Right ventricle myocardium inferior (tissue), 1 donor: ENCODE measurements around the gene CPPED1. TPM values are rescaled to one million over a fixed set of nuclear protein-coding genes. Genes with fewer than 3 reads are reported as not detected.

Experiments
- ATAC-seq: fragments of 200-7000 bp; cut with Tn5 transposase; one replicate; pipeline ENCODE4 v1.9.1; 2020; ENCODE audit warnings: mild to moderate bottlenecking, moderate library complexity
- DNase-seq: peaks from one replicate; pipeline ENCODE4 v3.0.0; 2021; ENCODE audit errors: missing footprints
- intact Hi-C: fragments of 100-400 bp; cut with DNase I; formaldehyde crosslinking; loops from one replicate; pipeline ENCODE4 v1.11.0; 2022
- total RNA-seq: library from RNA; stranded (reverse); fragmentation: NEBNext Ultra II Directional; extraction: Animal tissue kit (Norgen Biotek cat#: 25700); gene quantifications from one replicate; pipeline ENCODE4 v1.2.1, GENCODE V29; 2021
- donor health status: DM: no; HTN: yes; CAD: no; lungs with severe emphysema.

The CPPED1 gene
- total RNA-seq, 1 donor from 2014 or later: 14.3 TPM

DNA sequence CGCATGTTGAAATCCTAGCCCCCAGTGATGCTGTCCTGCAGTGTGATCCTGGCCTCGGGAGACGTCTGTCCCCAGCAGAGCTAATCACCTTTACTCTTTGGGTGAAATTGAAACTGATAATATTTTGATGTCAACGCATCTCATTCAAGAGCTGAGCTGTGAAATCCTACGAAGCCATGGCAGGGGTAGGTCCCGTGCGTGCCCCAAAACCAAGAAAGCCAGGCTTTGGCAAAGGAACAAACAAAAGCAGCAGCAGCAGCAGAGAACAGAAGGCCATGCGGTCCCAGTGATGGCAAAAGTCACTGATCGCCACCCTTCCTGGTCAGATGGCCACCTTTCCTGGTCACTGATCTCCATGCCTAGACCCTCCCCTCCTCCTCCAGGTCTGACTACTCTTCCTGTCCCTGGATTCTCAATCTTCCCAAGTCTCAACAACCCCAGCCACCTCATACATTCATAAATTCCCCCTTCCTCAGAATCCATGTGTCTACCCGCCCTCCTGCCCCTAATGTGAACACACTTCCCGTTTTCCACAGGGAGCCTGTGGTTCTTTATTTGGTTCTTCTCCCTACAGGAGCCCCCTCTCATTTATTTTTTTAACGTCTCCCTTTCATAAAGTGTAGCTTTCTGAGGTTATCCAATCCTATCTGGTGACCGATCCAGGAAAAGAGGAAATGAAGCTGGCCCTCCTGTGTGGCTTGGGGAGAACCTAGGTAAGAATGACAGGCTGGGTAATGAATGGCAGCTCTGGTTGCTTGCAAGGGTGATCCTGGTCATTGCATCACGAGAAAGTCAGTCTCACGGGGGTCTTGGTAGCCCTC lies 50.3 kb downstream of the CPPED1 start:
- intact Hi-C loops: no loop called here
- ATAC-seq: no peak
- no peak for DNase-seq

DNA sequence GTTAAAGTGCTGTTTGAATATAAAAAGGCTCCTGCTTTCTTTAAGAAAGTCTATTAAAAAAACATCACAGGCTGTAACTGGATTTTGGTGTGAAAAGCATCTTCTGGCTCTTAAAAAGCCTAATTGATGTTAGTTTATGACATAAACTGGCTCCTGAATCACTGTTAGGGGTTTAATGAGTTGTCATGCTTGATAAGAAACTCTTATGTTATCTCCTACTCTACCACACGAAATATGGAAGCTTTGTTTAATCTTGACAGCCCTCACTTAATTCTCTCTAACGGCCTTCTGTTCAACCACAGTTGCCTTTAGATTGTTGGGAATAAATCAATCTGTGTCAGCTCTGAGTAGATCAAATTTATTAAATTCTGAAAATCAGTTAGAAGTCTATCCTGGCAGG lies 51.5 kb downstream of the CPPED1 start:
- intact Hi-C loops: no loop called here
- ATAC-seq (no peak), DNase-seq (no peak)

DNA sequence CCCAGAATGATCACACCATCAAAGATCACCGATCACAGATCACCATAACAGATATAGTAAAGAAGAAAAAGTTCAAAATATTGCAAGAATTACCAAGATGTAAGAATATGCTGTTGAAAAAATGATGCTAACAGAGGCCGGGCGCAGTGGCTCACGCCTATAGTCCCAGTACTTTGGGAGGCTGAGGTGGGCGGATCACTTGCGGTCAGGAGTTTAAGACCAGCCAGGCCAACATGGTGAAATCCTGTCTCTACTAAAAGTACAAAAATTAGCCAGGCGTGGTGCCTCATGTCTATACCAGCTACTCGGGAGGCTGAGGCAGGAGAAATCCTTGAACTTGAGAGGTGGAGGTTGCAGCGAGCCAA lies 53.2 kb downstream of the CPPED1 start:
- ATAC-seq (no peak), DNase-seq (no peak)
- intact Hi-C loops: no loop called here

DNA sequence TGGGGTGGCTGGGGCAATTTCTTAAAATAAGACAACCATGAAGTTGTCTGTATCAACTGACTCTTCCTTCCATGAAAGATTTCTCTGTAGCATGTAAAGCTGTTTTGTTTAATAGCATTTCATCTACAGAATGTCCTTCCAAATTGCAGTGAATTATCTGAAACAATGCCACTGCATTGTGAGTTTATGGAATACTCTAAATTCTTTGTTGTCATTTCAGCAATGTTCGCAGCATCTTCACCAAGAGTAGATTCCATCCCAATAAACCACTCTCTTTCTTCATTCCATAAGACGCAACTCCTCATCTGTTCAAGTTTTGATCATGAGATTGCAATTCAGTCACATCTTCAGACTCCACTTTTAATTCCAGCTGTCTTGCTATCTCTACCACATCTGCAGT lies 54.6 kb downstream of the CPPED1 start:
- intact Hi-C loops: no loop called here
- ATAC-seq (no peak), DNase-seq (no peak)

GRCh38 chr16:12747827-12748226 lies 55.9 kb downstream of the CPPED1 start:
- ATAC-seq (no peak), DNase-seq (no peak)
- intact Hi-C loops: no loop called here

DNA sequence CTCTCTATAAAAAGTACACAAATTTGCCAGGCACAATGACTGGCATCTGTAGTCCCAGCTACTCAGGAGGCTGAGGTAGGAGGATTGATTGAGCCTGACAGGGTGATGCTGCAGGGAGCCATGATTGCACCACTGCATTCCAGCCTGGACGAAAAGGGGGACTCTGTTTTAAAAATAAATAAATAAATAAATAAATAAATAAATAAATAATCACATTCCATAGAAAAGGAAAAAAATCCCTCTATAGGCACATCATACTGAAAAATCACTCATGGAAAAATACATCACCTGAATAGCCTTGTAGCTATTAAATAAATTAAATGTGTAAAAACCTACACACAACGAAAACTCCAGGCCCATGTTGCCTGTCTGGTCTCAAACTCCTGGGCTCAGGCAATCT lies 56.4 kb downstream of the CPPED1 start:
- DNase-seq: no peak
- no peak for ATAC-seq
- intact Hi-C loops: no loop called here

DNA sequence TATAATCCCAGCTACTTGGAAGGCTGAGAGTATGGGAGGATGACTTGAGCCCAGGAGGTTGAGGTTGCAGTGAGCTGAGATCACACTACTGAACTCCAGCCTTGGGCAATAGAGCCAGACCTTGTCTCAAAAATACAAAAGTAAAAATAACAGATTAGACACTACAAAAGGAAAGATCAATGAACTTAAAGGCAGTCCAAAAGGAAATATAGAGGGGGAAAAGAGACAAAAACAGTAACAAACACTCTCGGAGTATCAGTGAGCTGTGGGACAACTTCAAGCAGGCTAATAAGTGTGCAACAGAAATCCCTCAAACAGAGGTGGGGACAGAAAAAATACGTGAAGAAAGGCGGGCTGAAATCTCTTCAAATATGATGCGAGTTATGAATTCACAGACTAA lies 58.8 kb downstream of the CPPED1 start:
- no peak for ATAC-seq
- no peak for DNase-seq
- intact Hi-C loops: no loop called here

GRCh38 chr16:12742741-12743140 lies 60.9 kb downstream of the CPPED1 start:
- DNase-seq: no peak
- intact Hi-C loops: no loop called here
- no peak for ATAC-seq

GRCh38 chr16:12740986-12741610 lies 62.6 kb downstream of the CPPED1 start:
- DNase-seq (no peak), ATAC-seq (no peak)
- intact Hi-C loops: no loop called here

DNA sequence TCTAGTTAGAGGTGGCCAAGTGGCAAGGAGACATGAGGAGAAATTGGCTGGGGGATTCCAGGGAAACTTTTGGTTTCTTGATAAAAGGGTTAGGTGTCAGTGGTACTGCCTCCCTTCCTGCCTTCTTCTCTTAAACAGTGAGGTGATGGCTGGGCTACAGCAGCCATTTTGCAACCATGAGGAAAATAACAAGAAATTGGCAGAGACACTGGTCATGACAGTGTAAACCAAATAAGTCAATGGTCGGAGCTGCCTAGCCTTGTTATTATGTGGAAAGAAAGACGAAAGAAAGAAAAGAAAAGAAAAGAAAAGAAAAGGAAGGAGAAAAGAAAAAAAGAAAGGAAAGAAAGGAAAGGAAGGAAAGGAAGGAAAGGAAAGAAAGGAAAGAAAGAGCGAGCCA lies 63.9 kb downstream of the CPPED1 start:
- intact Hi-C loops: no loop called here
- no peak for ATAC-seq
- no peak for DNase-seq

DNA sequence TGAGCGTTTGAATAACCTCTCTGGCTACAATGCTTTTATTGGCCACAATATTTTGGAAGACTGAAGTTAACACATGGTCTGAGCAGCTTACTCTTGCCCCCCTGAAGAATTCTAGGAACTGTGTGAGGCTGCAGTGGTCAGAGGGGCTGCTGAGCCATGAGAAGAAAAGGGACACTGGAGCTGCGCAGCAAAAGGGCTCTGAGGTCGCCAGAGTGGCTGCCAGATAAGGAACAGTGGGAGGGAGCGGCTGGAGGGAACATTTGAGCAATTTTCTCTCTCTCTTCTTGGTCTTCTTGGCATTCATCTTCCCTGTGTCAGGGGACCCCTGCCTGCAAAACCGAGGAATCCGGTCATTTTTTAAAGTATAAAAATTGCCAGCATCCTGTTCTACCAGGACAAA lies 66.1 kb downstream of the CPPED1 start:
- intact Hi-C loops: no loop called here
- ATAC-seq: no peak
- no peak for DNase-seq

DNA sequence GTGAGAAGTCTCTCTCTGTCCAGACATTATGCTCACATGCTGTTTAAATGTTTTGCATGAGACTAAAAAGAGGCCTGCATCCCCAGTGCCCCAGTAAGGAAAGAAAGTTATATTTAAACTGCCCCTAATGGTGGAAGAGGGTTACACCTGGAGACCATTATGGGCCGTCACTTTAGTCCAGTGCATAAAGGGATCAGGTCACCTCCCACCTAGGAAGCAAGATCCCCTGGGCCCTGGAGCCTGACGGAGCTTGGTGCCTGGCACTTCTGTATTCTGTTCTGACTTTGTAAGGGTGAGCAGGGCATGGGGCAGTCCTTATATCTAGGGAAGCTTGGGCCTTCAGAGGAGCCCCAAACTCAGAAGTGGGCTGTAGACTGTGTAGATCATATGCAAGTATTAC lies 67.9 kb downstream of the CPPED1 start:
- DNase-seq (no peak), ATAC-seq (no peak)
- intact Hi-C loops: no loop called here

GRCh38 chr16:12732600-12732999 lies 71.1 kb downstream of the CPPED1 start:
- intact Hi-C loops: no loop called here
- no peak for DNase-seq
- ATAC-seq: no peak

DNA sequence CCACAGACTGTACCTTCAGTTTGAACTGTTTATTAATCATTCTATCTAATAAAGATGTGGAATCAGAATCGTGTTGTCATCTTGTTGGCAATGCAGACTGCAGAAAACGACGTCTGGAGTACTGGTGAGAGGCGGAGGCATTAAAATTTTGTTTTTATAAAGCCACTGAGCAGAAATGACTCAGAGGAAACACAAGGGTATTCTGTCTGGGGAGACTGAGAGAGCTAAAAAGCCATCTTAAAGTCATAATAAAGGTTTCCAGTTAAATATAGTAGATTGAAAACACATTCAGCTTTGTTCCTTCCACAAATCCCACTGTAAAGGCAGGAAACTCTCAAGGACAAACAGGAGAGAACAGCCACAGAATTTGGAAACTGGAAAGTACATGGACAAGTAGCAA lies 74.2 kb downstream of the CPPED1 start:
- no peak for DNase-seq
- ATAC-seq: no peak
- intact Hi-C loops: no loop called here

DNA sequence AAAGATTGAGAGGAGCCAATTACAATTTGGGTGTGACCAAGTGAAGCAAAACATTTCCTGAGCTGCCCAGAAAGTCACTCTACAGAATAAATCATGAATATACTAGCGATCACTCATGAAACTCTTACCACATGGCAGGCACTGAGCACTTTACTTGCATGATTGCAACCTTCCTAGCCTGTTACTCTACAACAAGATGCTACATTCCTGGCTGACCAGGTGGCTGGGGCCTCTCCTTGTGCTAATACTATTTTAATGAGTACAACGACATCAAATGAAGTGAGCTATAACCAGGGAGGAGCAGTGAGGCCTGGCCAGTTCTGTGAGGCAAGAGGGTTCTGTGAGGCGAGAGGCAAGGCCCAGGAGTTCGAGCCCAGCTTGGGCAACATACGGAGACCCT lies 75.2 kb downstream of the CPPED1 start:
- intact Hi-C loops: no loop called here
- ATAC-seq: no peak

DNA sequence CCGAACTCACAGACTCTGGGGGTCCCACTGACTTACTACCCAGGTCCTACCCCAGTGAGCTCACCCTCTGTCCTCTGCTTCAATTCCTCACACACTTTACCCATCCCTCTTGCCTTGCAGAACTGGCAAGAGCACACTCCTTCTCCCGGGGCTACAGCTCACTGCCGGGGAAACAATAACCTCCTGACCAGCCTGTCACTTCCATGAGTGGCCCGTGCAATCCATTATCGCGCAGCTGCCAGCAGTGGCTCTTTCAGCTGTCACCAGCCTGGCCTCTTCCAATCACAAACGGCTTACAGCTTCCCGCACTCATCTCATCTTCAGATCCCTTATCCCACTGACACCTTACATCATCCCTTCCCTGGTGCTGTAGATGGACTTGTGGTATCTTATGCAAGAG lies 79.5 kb downstream of the CPPED1 start:
- ATAC-seq (no peak), DNase-seq (no peak)
- intact Hi-C loops: no loop called here

More for the DNA sequence above, 75.2 kb downstream of the CPPED1 start:
- no peak for DNase-seq

- intact Hi-C loops: no loop called here
- DNase-seq: no peak
- ATAC-seq: no peak
These were observed 80.0 kb downstream of the CPPED1 start for GRCh38 chr16:12723681-12724080.

GRCh38 chr16:12721841-12722421 lies 81.8 kb downstream of the CPPED1 start:
- intact Hi-C loops: no loop called here
- no peak for ATAC-seq

DNA sequence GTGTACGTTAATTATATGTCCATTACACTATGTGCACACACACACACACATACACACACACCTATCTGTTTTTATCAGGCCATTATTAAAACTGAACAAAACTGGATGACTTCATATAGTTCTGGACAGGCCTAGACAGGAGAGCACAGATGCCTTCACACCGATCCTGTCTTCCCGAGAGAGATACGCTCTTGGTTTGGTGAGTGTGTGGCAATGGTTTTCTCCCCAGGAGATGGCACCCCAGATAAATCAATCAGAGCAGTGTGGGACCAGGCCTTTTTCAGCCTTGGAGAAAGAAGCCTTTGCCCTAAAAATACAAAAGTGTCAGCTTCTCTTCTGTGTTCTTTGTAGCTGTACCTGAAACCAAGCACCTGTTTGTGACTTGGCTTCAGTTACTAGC lies 83.7 kb downstream of the CPPED1 start:
- intact Hi-C loops: no loop called here
- ATAC-seq: no peak
- DNase-seq: no peak

More at GRCh38 chr16:12721841-12722421, 81.8 kb downstream of the CPPED1 start:
- no peak for DNase-seq

DNA sequence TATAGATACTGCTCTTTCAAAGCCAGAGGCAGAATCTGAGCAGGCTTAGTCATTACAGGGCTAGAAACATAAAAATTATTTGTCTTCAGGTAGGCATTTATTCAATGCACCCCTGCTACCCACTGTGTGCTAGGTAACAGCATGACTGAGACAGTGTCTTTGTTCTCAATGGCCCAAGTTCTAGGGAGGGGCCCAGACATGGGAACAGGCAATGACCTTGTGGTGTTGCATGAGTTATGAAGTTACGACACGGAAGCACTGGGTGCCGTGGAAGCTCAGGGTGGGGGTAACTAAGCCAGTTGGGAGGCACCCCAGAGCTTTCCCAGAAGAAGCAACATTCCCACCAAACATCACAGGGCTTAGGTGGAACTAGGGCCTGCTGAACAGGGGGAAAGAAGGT lies 87.0 kb downstream of the CPPED1 start:
- no peak for DNase-seq
- intact Hi-C loops: no loop called here
- ATAC-seq: no peak
